Immature natural killer cell (primary cell): Measurements from ENCODE around the gene YAP1. TPM values are rescaled to one million over a fixed set of nuclear protein-coding genes. Genes with fewer than 3 reads are reported as not detected.

Experiments
- DNase-seq, 3 donors: peaks; one replicate each; pipeline ENCODE4 v3.0.0; 2022; ENCODE audit warnings: mixed read lengths in 1 of 3
- H3K27ac Mint-ChIP-seq, 6 donors: one replicate each; pipeline ENCODE4 v1.8.0; 2020; ENCODE audit warnings: mixed read lengths in 6 of 6, mild to moderate bottlenecking in 5 of 6, inconsistent platforms in 4 of 6, moderate library complexity in 3 of 6
- H3K27me3 Mint-ChIP-seq, 3 donors: one replicate each; pipeline ENCODE4 v1.8.0; 2020 to 2021; ENCODE audit warnings: low read depth in 3 of 3, mild to moderate bottlenecking in 3 of 3, mixed read lengths in 3 of 3, moderate library complexity in 3 of 3, inconsistent platforms in 1 of 3
- H3K36me3 Mint-ChIP-seq, 3 donors: one replicate each; pipeline ENCODE4 v1.8.0; 2020; ENCODE audit warnings: mixed read lengths in 3 of 3, inconsistent platforms in 2 of 3, mild to moderate bottlenecking in 2 of 3
- H3K4me1 Mint-ChIP-seq, 2 donors: one replicate each; pipeline ENCODE4 v1.8.0; 2020; ENCODE audit warnings: inconsistent platforms in 2 of 2, mild to moderate bottlenecking in 2 of 2, mixed read lengths in 2 of 2, moderate library complexity in 1 of 2
- H3K4me3 Mint-ChIP-seq, 5 donors: one replicate each; pipeline ENCODE4 v1.8.0; 2020; ENCODE audit warnings: mild to moderate bottlenecking in 5 of 5, mixed read lengths in 5 of 5, inconsistent platforms in 3 of 5, moderate library complexity in 3 of 5
- H3K9me3 Mint-ChIP-seq, 6 donors: one replicate each; pipeline ENCODE4 v1.8.0; 2020; ENCODE audit warnings: mild to moderate bottlenecking in 6 of 6, mixed read lengths in 6 of 6, inconsistent platforms in 4 of 6, moderate library complexity in 3 of 6
- polyA plus RNA-seq, 3 donors: library from polyadenylated mRNA; unstranded; fragments of 300-500 nt; fragmentation: Illumina TruSeq; gene quantifications; one replicate each; pipeline ENCODE4 v1.2.3, GENCODE V29; 2021

YAP1 gene
- polyA plus RNA-seq, 3 donors from 2014 or later = not detected

DNA sequence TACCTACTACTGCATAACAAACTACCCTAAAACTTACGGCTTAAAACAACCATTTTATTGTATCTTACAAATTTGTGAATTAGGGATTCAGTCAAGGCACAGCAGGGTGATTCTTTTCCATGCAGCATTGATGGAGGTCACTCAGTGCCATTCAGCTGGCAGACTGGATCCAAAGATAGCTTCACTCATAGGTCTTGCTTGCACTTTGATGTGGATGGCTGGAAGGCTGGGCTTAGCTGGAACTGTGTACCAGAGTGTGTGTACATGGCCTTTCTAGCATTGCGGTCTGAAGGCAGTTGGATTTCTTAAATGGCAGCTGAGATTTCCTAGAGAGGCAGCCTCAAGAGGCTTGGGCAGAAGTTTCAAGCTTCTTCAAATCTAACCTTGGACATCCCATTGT is 25.0 kb downstream of the YAP1 start:
- H3K9me3 Mint-ChIP-seq = peaks cover 0 to 5% (median under 1%) of the 10 kb centered on the region in 6 donors
- H3K36me3 Mint-ChIP-seq = no peaks in the 10 kb centered on the region
- no peak overlapping the region for H3K27ac Mint-ChIP-seq
- no peaks in the 10 kb centered on the region for H3K4me1 Mint-ChIP-seq
- no peak overlapping the region for H3K4me3 Mint-ChIP-seq
- peaks cover 0 to 4% (median 2%) of the 10 kb centered on the region in 3 donors for H3K27me3 Mint-ChIP-seq
- no peak for DNase-seq

GRCh38 chr11:102138223-102138622 is 28.0 kb downstream of the YAP1 start:
- Mint-ChIP-seq H3K27me3 (peaks cover 0 to 5% (median 5%) of the 10 kb centered on the region in 3 donors), H3K4me3 (no peak overlapping the region), H3K27ac (no peak overlapping the region), H3K4me1 (no peaks in the 10 kb centered on the region), H3K36me3 (no peaks in the 10 kb centered on the region), H3K9me3 (peaks cover 0 to 2% (median 0%) of the 10 kb centered on the region in 6 donors)
- DNase-seq = no peak

DNA sequence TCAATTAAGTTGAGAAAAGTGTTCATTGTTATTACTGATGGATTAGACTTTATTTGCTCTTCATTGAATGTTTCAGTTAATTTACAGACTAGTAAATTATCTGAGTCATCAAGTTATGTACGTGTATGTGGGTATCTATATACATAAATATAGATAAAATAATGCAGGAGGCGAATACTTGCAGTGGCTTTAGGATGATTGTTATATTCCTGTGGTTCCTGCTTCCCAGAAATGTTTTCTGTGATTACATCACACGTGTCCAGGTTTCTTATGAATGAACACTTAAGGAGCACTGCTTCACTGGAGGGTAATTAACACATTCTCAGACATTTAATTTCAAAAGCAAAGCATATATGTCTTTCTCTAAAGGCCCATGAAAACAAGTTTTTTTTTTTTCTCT is 28.4 kb downstream of the YAP1 start:
- Mint-ChIP-seq H3K27me3 (peaks cover 0 to 5% (median 5%) of the 10 kb centered on the region in 3 donors), H3K36me3 (no peaks in the 10 kb centered on the region), H3K27ac (no peak overlapping the region), H3K4me1 (no peaks in the 10 kb centered on the region), H3K4me3 (no peak overlapping the region), H3K9me3 (peaks cover 0 to 2% (median 0%) of the 10 kb centered on the region in 6 donors)
- DNase-seq = no peak

GRCh38 chr11:102139081-102139498 is 28.8 kb downstream of the YAP1 start:
- Mint-ChIP-seq H3K4me1 (no peaks in the 10 kb centered on the region), H3K9me3 (peaks cover 0 to 2% (median 0%) of the 10 kb centered on the region in 6 donors), H3K27me3 (peaks cover 0 to 5% (median 5%) of the 10 kb centered on the region in 3 donors), H3K27ac (no peak overlapping the region), H3K36me3 (no peaks in the 10 kb centered on the region), H3K4me3 (no peak overlapping the region)
- no peak for DNase-seq

GRCh38 chr11:102142333-102142732 is 32.1 kb downstream of the YAP1 start:
- Mint-ChIP-seq H3K4me3 (no peak overlapping the region), H3K36me3 (no peaks in the 10 kb centered on the region), H3K4me1 (no peaks in the 10 kb centered on the region), H3K9me3 (peaks cover 0 to 2% (median 0%) of the 10 kb centered on the region in 6 donors), H3K27me3 (peaks cover 0 to 7% (median 5%) of the 10 kb centered on the region in 3 donors), H3K27ac (no peak overlapping the region)
- DNase-seq = no peak

GRCh38 chr11:102143867-102144266 is 33.6 kb downstream of the YAP1 start:
- DNase-seq = no peak
- peaks cover 0 to under 1% (median 0%) of the 10 kb centered on the region in 6 donors for H3K9me3 Mint-ChIP-seq
- H3K36me3 Mint-ChIP-seq = no peaks in the 10 kb centered on the region
- no peak overlapping the region for H3K4me3 Mint-ChIP-seq
- H3K4me1 Mint-ChIP-seq = no peaks in the 10 kb centered on the region
- peaks cover 0 to 7% (median 2%) of the 10 kb centered on the region in 3 donors for H3K27me3 Mint-ChIP-seq
- no peak overlapping the region for H3K27ac Mint-ChIP-seq

DNA sequence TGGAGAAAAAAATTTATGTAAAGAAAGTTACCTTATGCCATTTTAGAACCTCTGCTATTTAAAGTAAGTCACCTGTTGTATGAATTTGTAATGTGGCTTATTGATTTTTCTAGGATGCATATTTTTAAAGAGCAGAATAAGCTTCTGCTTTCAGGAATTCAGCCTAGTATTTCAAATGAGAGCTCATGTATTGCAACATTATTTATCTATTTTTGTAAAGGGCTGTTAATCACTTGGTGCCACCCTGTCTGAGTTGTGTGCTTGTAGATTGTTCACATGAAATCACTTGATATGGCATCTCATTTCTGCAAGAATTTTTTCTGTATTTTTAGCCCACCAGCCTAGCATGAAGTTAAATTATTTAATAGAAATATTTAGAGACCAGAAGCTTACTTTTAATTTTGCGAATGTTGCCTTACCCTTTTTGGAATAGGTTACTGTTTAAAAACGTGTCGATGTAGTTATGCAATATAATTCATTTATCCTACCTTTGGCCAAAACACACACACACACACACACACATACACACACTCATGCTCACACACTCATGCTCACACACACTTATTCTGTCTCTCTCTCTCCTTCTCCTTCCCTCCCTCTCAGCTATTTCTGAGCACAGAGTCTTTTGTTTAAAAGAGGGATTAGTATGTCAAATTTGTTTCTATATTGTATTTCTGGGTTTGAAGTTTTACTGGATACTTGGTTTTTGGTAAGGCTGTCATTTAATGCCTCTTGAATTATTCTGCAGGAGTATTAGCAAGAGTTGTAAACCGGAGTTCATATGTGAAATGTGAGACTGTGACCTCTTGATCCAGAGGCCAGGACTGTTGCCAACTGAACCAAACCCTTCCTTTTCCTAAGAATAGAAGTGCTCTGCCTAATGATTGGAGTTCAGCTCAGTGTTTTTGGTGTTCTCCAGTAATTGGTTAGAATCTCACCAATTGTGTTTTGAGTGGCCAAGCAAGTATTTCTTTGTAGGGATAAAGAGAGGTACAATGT is 34.4 kb downstream of the YAP1 start:
- no peak for DNase-seq
- Mint-ChIP-seq H3K27ac (no peak overlapping the region), H3K9me3 (peaks cover 0 to 7% (median 0%) of the 10 kb centered on the region in 6 donors), H3K36me3 (no peaks in the 10 kb centered on the region), H3K4me3 (no peak overlapping the region), H3K4me1 (no peaks in the 10 kb centered on the region), H3K27me3 (peaks cover 0 to 7% (median 2%) of the 10 kb centered on the region in 3 donors)

GRCh38 chr11:102147015-102147414 is 36.8 kb downstream of the YAP1 start:
- H3K4me3 Mint-ChIP-seq = no peak overlapping the region
- peaks cover 0 to 9% (median 0%) of the 10 kb centered on the region in 6 donors for H3K9me3 Mint-ChIP-seq
- no peak for DNase-seq
- no peaks in the 10 kb centered on the region for H3K36me3 Mint-ChIP-seq
- H3K4me1 Mint-ChIP-seq = no peaks in the 10 kb centered on the region
- peaks cover 0 to 4% (median 0%) of the 10 kb centered on the region in 3 donors for H3K27me3 Mint-ChIP-seq
- H3K27ac Mint-ChIP-seq = no peak overlapping the region

GRCh38 chr11:102147632-102148031 is 37.4 kb downstream of the YAP1 start:
- H3K27me3 Mint-ChIP-seq = peaks cover 0 to 4% (median 0%) of the 10 kb centered on the region in 3 donors
- no peak overlapping the region for H3K4me3 Mint-ChIP-seq
- no peak for DNase-seq
- peaks cover 0 to 9% (median 0%) of the 10 kb centered on the region in 6 donors for H3K9me3 Mint-ChIP-seq
- no peak overlapping the region for H3K27ac Mint-ChIP-seq
- no peaks in the 10 kb centered on the region for H3K36me3 Mint-ChIP-seq
- H3K4me1 Mint-ChIP-seq = no peaks in the 10 kb centered on the region

GRCh38 chr11:102148059-102148458 is 37.8 kb downstream of the YAP1 start:
- DNase-seq = no peak

DNA sequence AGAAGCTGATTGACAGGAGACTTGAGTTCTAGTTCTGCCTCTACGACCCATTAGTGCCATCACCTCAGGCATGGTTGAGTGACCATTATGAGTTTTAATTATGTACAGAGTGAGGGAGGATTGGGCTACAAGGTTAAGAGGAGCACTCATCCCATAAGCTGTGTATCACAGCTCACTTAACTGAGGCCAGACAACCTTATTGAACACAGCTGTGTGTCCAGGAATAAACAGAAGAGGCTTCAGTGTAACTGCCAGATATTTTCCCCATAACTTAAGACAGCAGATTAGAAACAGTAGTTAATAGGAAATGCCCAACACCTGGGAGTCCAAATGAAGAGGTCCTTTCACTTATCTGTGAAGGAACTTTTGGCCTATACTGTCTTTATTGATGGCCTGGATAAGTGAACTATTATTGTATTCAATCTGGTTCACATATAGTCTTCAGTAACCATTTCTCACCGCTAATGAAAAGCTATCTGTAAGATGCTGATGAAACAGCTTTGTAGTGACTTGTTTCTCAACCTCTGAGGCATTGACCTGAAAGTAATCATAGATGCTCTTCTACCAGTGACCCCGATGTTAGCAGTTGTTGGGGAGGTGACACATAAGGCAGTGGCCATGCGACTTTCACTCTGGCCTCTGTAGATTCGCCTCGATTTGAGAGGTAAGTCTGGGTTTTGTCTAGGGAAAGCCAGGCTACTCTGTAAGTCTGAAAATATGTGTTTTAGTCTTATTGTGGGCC is 41.7 kb downstream of the YAP1 start:
- H3K36me3 Mint-ChIP-seq = no peaks in the 10 kb centered on the region
- H3K27ac Mint-ChIP-seq = no peak overlapping the region
- H3K27me3 Mint-ChIP-seq = peaks cover 0 to 4% (median 0%) of the 10 kb centered on the region in 3 donors
- H3K4me1 Mint-ChIP-seq = no peaks in the 10 kb centered on the region
- peaks cover 0 to 9% (median 0%) of the 10 kb centered on the region in 6 donors for H3K9me3 Mint-ChIP-seq
- DNase-seq = no peak
- H3K4me3 Mint-ChIP-seq = no peak overlapping the region

More at GRCh38 chr11:102148059-102148458, 37.8 kb downstream of the YAP1 start:
- Mint-ChIP-seq H3K27me3 (peaks cover 0 to 4% (median 0%) of the 10 kb centered on the region in 3 donors), H3K4me3 (no peak overlapping the region), H3K36me3 (no peaks in the 10 kb centered on the region), H3K4me1 (no peaks in the 10 kb centered on the region), H3K27ac (no peak overlapping the region), H3K9me3 (peaks cover 0 to 9% (median 0%) of the 10 kb centered on the region in 6 donors)

- DNase-seq = no peak
- no peaks in the 10 kb centered on the region for H3K4me1 Mint-ChIP-seq
- H3K9me3 Mint-ChIP-seq = peaks cover 0 to 9% (median 0%) of the 10 kb centered on the region in 6 donors
- no peak overlapping the region for H3K4me3 Mint-ChIP-seq
- H3K27me3 Mint-ChIP-seq = peaks cover 0 to 4% (median 0%) of the 10 kb centered on the region in 3 donors
- H3K27ac Mint-ChIP-seq = no peak overlapping the region
- H3K36me3 Mint-ChIP-seq = no peaks in the 10 kb centered on the region
Measured at GRCh38 chr11:102153082-102153481, 42.8 kb downstream of the YAP1 start.

DNA sequence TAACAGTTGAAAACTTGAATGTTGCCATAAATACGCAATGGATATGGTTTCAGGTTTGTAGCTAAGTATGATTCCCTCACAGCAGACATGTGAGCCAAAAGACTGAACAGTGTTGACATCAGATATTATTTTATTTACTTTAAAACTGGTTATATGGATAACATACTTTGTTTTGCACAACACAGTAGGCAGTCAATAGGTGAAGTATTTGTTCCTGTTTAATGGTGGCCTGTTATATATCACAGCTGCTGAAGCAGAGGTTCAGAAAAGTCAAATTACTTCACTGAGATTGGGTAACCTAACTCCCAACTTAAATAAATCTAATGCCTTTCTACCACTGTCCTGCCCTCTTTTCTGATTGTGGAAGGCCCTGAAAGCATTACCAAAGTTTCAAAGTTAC is 44.6 kb downstream of the YAP1 start:
- DNase-seq = no peak
- Mint-ChIP-seq H3K36me3 (no peaks in the 10 kb centered on the region), H3K9me3 (peaks cover 0 to 7% (median 0%) of the 10 kb centered on the region in 6 donors), H3K4me1 (no peaks in the 10 kb centered on the region), H3K27me3 (peaks cover 0 to 7% (median 1%) of the 10 kb centered on the region in 3 donors), H3K27ac (no peak overlapping the region), H3K4me3 (no peak overlapping the region)

DNA sequence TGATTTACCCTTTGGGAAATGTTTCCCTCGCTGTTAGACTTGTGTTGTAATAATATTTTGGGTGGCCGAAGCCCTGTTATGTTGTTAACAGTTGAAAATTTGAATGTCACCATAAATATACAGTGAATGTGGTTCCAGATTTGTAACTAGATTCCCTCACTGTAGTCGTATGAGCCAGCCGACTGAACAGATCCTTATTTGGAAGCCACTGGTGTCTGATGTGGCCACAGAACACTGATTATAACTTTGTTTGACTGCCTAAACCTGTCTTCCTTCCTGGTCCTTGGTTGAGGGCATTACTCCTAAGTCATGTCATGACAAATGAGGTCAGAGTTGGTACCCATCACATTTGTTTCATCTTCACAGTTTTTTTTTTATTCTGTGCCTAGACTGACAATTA is 45.4 kb downstream of the YAP1 start:
- H3K36me3 Mint-ChIP-seq = no peaks in the 10 kb centered on the region
- H3K27ac Mint-ChIP-seq = no peak overlapping the region
- H3K4me1 Mint-ChIP-seq = no peaks in the 10 kb centered on the region
- no peak for DNase-seq
- H3K27me3 Mint-ChIP-seq = peaks cover 0 to 7% (median 1%) of the 10 kb centered on the region in 3 donors
- no peak overlapping the region for H3K4me3 Mint-ChIP-seq
- H3K9me3 Mint-ChIP-seq = peaks cover 0 to 7% (median 0%) of the 10 kb centered on the region in 6 donors
